Measurements from ENCODE around the gene PAQR4.

The PAQR4 gene

GRCh38 chr16:2988590-2989099 is 19.5 kb downstream of the PAQR4 start:
- DNase-seq (ENCODE audit: low read depth), result no peak
- no peak overlapping the region for H3K4me3 ChIP-seq (ENCODE audit: low read length)
- no peak for TF ChIP-seq CTCF (conservative IDR thresholded peaks at IDR 0.05; ENCODE audit: low read depth, low read length)

GRCh38 chr16:2990891-2991290 is 21.7 kb downstream of the PAQR4 start:
- no peak for TF ChIP-seq CTCF (conservative IDR thresholded peaks at IDR 0.05; ENCODE audit: low read depth, low read length)
- no peak for DNase-seq (ENCODE audit: low read depth)
- H3K4me3 ChIP-seq (ENCODE audit: low read length), result no peak overlapping the region

GRCh38 chr16:2991566-2992261 is 22.6 kb downstream of the PAQR4 start:
- no peak overlapping the region for H3K4me3 ChIP-seq (ENCODE audit: low read length)
- TF ChIP-seq CTCF (conservative IDR thresholded peaks at IDR 0.05; ENCODE audit: low read depth, low read length), result no peak
- no peak for DNase-seq (ENCODE audit: low read depth)

- no peak for DNase-seq (ENCODE audit: low read depth)
- no peak for TF ChIP-seq CTCF (conservative IDR thresholded peaks at IDR 0.05; ENCODE audit: low read depth, low read length)
- no peak overlapping the region for H3K4me3 ChIP-seq (ENCODE audit: low read length)
Measured at GRCh38 chr16:2992383-2993081, 23.4 kb downstream of the PAQR4 start.

- no peak for DNase-seq (ENCODE audit: low read depth)
- no peak for TF ChIP-seq CTCF (conservative IDR thresholded peaks at IDR 0.05; ENCODE audit: low read depth, low read length)
- no peak overlapping the region for H3K4me3 ChIP-seq (ENCODE audit: low read length)
Measured at GRCh38 chr16:2996298-2996697, 27.1 kb downstream of the PAQR4 start.

GRCh38 chr16:2999929-3000328 is 30.8 kb downstream of the PAQR4 start:
- no peak overlapping the region for H3K4me3 ChIP-seq (ENCODE audit: low read length)
- no peak for TF ChIP-seq CTCF (conservative IDR thresholded peaks at IDR 0.05; ENCODE audit: low read depth, low read length)
- no peak for DNase-seq (ENCODE audit: low read depth)

GRCh38 chr16:3000540-3000939 is 31.4 kb downstream of the PAQR4 start:
- no peak for DNase-seq (ENCODE audit: low read depth)
- H3K4me3 ChIP-seq (ENCODE audit: low read length), result no peak overlapping the region
- no peak for TF ChIP-seq CTCF (conservative IDR thresholded peaks at IDR 0.05; ENCODE audit: low read depth, low read length)

Data from retinal pigment epithelial cell (primary cell).